Measurements from ENCODE around the gene KHDC4.
A peak's percentile ranks its signal among the peaks of the same experiment; 100 is the strongest.

Gene KHDC4

GRCh38 chr1:155969377-155969791, 35.2 kb upstream of the KHDC4 start:
- no peak overlapping the region for H3K4me3 ChIP-seq (ENCODE audit: low read depth, low read length)
- no peaks in the 10 kb centered on the region for H3K9me3 ChIP-seq (ENCODE audit: severe bottlenecking)
- no peaks in the 10 kb centered on the region for H3K27me3 ChIP-seq (ENCODE audit: insufficient read depth, low read depth, severe bottlenecking)
- H3K36me3 ChIP-seq, result peaks cover 84% of the 10 kb centered on the region
- DNase-seq, result no peak
- TF ChIP-seq CTCF (IDR thresholded peaks at IDR 0.05; ENCODE audit: low read depth, low read length), result no peak
- peak overlapping the region; percentile 95 for H3K27ac ChIP-seq

DNA sequence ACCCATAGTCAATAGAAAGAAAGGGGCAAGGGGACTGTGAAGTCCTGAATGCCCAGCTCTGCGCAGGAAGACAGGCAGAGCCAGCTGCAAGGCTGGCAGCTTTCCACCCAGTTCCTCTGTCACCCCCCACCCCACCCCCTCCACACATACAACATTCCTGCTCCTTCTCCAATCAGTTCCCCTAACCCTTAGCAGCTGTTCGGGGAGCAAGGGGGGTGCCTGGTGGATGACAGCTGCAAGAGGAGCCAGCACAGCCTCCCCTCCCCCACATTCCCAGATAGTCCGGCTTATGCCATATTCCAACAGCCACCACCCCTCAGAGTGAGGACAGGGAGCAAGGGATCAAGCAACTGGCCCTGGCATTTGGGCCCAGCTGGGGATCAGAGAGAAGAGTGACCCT, 34.5 kb upstream of the KHDC4 start:
- Histone ChIP-seq H3K27me3 (ENCODE audit: insufficient read depth, low read depth, severe bottlenecking) (no peaks in the 10 kb centered on the region), H3K27ac (peak overlapping the region; percentile 95), H3K36me3 (peaks cover 85% of the 10 kb centered on the region), H3K4me3 (ENCODE audit: low read depth, low read length) (no peak overlapping the region), H3K9me3 (ENCODE audit: severe bottlenecking) (no peaks in the 10 kb centered on the region)
- peak; percentile 96 for DNase-seq
- TF ChIP-seq CTCF (IDR thresholded peaks at IDR 0.05; ENCODE audit: low read depth, low read length), result no peak

GRCh38 chr1:155968051-155968400, 33.8 kb upstream of the KHDC4 start:
- peaks cover 87% of the 10 kb centered on the region for H3K36me3 ChIP-seq
- DNase-seq, result no peak
- H3K4me3 ChIP-seq (ENCODE audit: low read depth, low read length), result no peak overlapping the region
- H3K27me3 ChIP-seq (ENCODE audit: insufficient read depth, low read depth, severe bottlenecking), result no peaks in the 10 kb centered on the region
- peak overlapping the region; percentile 95 for H3K27ac ChIP-seq
- no peaks in the 10 kb centered on the region for H3K9me3 ChIP-seq (ENCODE audit: severe bottlenecking)
- no peak for TF ChIP-seq CTCF (IDR thresholded peaks at IDR 0.05; ENCODE audit: low read depth, low read length)

DNA sequence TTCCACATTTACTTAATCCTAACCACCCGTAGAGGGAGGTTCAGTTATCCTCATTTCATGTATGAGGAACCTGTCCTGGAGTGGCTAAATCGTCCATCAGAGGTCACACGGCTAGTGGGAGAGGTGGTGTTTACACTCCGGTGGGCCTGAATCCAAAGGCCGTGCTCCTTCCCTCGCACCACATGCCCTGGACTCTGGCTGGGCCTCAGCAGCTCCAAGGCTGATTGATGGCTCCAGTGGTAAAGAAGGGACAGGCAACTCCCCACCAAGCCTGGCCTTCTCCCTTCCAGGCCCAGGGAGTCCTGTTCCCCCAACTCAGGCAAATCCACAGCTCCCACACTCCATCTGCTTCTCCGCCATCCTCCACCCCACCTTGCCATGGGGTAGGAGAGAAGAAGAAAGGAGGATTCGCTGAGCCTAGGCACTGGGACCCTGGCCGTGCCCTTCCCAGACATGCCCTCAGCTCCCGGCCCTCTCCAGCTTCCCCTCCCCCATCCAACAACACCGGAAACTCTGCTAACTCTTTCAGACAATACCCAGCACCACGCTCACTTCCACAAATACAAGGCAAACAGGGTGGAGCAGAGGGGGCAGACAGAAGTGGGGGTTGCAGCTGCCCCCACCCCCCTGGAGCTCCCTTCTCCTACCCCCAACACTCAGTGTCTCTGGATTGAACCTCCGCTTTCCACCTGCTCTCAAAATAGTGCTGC, 33.3 kb upstream of the KHDC4 start:
- Histone ChIP-seq H3K4me3 (ENCODE audit: low read depth, low read length) (no peak overlapping the region), H3K27ac (peak overlapping the region; percentile 95), H3K27me3 (ENCODE audit: insufficient read depth, low read depth, severe bottlenecking) (no peaks in the 10 kb centered on the region), H3K9me3 (ENCODE audit: severe bottlenecking) (no peaks in the 10 kb centered on the region), H3K36me3 (peaks cover 87% of the 10 kb centered on the region)
- no peak for TF ChIP-seq CTCF (IDR thresholded peaks at IDR 0.05; ENCODE audit: low read depth, low read length)
- DNase-seq, result no peak

DNA sequence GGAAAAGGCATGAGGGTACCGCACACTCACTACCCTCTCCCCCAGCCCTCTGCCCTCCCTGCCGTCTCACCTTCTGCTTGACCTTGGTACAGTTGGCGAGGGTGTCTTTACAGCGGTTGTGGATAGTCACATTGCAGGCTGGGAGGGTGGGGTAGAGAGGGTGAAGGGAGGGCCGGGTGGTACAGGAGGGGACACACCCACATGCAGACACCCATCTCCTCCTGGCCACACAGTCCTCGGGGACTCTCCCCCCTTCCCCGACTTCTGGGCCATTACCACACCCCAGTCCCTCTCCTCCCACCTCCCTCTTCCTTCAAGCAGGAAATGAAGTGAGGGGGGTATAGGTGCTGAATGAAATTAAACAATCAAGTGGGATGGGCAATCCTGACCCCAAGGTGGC, 32.5 kb upstream of the KHDC4 start:
- peak overlapping the region; percentile 95 for H3K27ac ChIP-seq
- TF ChIP-seq CTCF (IDR thresholded peaks at IDR 0.05; ENCODE audit: low read depth, low read length), result no peak
- peaks cover 88% of the 10 kb centered on the region for H3K36me3 ChIP-seq

DNA sequence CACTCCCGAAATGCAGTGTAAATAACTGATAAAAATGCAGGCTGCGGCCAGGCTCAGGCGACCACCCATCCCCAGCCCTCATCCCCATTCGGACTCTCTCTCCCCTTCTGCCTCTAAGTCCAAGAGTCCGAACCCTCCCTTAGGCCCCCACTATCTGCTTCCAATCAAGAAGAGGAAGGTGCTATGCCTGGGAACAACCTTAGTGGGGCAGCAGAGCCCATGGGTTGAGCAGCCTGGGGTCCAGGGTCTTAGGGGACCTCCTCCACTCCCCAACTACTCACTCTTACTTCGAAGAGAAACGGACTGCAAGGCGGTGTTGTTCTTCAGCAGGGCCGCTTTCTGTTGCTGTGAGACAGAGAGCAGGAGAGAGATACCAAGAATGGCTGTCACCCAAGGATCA, 31.9 kb upstream of the KHDC4 start:
- DNase-seq, result peak; percentile 55
- no peak overlapping the region; the same call in 1 of the 2 replicates for H3K27ac ChIP-seq
- peaks cover 93% of the 10 kb centered on the region for H3K36me3 ChIP-seq
- peak; percentile 80 for TF ChIP-seq CTCF (IDR thresholded peaks at IDR 0.05; ENCODE audit: low read depth, low read length)
- no peaks in the 10 kb centered on the region for H3K9me3 ChIP-seq (ENCODE audit: severe bottlenecking)
- H3K27me3 ChIP-seq (ENCODE audit: insufficient read depth, low read depth, severe bottlenecking), result no peaks in the 10 kb centered on the region
- no peak overlapping the region for H3K4me3 ChIP-seq (ENCODE audit: low read depth, low read length)

More for the DNA sequence above, 32.5 kb upstream of the KHDC4 start:
- Histone ChIP-seq H3K27me3 (ENCODE audit: insufficient read depth, low read depth, severe bottlenecking) (no peaks in the 10 kb centered on the region), H3K4me3 (ENCODE audit: low read depth, low read length) (no peak overlapping the region), H3K9me3 (ENCODE audit: severe bottlenecking) (no peaks in the 10 kb centered on the region)
- no peak for DNase-seq

Data from WERI-Rb-1 (cell line).